ENCODE results near the gene DAGLA.

GRCh38 chr11:61793083-61793828 is 113.1 kb downstream of the DAGLA start:
- TF ChIP-seq CTCF (IDR thresholded peaks at IDR 0.05), result no peak
- TF ChIP-seq POLR2A (IDR thresholded peaks at IDR 0.05), result no peak
- no peak for TF ChIP-seq EP300 (IDR thresholded peaks at IDR 0.05)

Measured in tibial nerve (tissue), 4 donors.